ENCODE measurements around the gene FEV. TPM values are rescaled to one million over a fixed set of nuclear protein-coding genes. Genes with fewer than 3 reads are reported as not detected.

Gene FEV
- total RNA-seq, 1 donor from 2014 or later: 0.56 TPM

- no peak overlapping the region for H3K4me3 Mint-ChIP-seq (ENCODE audit: unreplicated experiment)
- H3K27ac Mint-ChIP-seq (ENCODE audit: unreplicated experiment): no peak overlapping the region
- DNase-seq (ENCODE audit: low spot score): no peak
- no peaks in the 10 kb centered on the region for H3K9me3 Mint-ChIP-seq (ENCODE audit: unreplicated experiment)
- TF ChIP-seq, protein P1, sequence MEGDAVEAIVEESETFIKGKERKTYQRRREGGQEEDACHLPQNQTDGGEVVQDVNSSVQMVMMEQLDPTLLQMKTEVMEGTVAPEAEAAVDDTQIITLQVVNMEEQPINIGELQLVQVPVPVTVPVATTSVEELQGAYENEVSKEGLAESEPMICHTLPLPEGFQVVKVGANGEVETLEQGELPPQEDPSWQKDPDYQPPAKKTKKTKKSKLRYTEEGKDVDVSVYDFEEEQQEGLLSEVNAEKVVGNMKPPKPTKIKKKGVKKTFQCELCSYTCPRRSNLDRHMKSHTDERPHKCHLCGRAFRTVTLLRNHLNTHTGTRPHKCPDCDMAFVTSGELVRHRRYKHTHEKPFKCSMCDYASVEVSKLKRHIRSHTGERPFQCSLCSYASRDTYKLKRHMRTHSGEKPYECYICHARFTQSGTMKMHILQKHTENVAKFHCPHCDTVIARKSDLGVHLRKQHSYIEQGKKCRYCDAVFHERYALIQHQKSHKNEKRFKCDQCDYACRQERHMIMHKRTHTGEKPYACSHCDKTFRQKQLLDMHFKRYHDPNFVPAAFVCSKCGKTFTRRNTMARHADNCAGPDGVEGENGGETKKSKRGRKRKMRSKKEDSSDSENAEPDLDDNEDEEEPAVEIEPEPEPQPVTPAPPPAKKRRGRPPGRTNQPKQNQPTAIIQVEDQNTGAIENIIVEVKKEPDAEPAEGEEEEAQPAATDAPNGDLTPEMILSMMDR (IDR thresholded peaks at IDR 0.05; ENCODE audit: unreplicated experiment): no peak
- H3K4me1 Mint-ChIP-seq (ENCODE audit: unreplicated experiment): peaks cover 5% of the 10 kb centered on the region
- peaks cover 39% of the 10 kb centered on the region for H3K27me3 Mint-ChIP-seq (ENCODE audit: unreplicated experiment)
- no peaks in the 10 kb centered on the region for H3K36me3 Mint-ChIP-seq (ENCODE audit: low read depth, unreplicated experiment)
These were observed 14.3 kb upstream of the FEV start for GRCh38 chr2:218999021-218999880.

DNA sequence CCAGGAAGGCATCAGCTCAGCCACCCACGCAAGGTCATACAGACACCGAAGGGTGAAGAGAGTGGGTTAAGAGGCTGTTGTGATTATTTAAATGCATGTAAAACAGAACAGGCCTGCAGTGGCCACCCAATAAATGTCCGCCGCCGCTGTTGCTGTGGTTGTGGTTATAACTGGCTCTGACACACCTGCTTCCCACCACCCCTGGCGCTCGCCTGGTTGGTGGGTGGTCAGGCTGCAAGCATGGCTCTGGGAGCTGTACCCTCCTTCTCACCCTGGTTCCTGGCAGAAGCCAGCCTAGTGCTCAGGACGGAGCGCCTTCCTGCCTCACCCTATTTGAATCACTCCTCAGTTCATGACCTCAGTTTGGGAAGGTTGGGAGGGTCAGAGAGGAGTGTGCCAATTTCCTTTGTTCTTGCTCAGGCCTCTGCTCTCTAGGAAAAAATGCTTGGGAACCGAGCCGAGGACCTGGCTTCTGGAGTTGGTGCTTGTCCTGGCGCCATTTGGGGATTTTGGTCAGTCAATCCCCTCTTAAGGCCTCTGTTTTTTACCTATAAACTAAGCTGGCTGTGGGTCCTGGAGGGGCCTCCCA is 13.5 kb upstream of the FEV start:
- Mint-ChIP-seq H3K4me3 (ENCODE audit: unreplicated experiment) (no peak overlapping the region), H3K27ac (ENCODE audit: unreplicated experiment) (no peak overlapping the region), H3K36me3 (ENCODE audit: low read depth, unreplicated experiment) (no peaks in the 10 kb centered on the region), H3K9me3 (ENCODE audit: unreplicated experiment) (no peaks in the 10 kb centered on the region), H3K27me3 (ENCODE audit: unreplicated experiment) (peaks cover 37% of the 10 kb centered on the region), H3K4me1 (ENCODE audit: unreplicated experiment) (peaks cover 3% of the 10 kb centered on the region)
- TF ChIP-seq, protein P1 (IDR thresholded peaks at IDR 0.05; ENCODE audit: unreplicated experiment): no peak
- DNase-seq (ENCODE audit: low spot score): no peak

GRCh38 chr2:218997731-218998130 is 12.7 kb upstream of the FEV start:
- H3K4me1 Mint-ChIP-seq (ENCODE audit: unreplicated experiment): no peaks in the 10 kb centered on the region
- TF ChIP-seq, protein P1 (IDR thresholded peaks at IDR 0.05; ENCODE audit: unreplicated experiment): no peak
- peaks cover 33% of the 10 kb centered on the region for H3K27me3 Mint-ChIP-seq (ENCODE audit: unreplicated experiment)
- no peak for DNase-seq (ENCODE audit: low spot score)
- H3K4me3 Mint-ChIP-seq (ENCODE audit: unreplicated experiment): no peak overlapping the region
- H3K27ac Mint-ChIP-seq (ENCODE audit: unreplicated experiment): no peak overlapping the region
- no peaks in the 10 kb centered on the region for H3K36me3 Mint-ChIP-seq (ENCODE audit: low read depth, unreplicated experiment)
- H3K9me3 Mint-ChIP-seq (ENCODE audit: unreplicated experiment): no peaks in the 10 kb centered on the region

GRCh38 chr2:218996937-218997336 is 12.0 kb upstream of the FEV start:
- TF ChIP-seq, protein P1 (IDR thresholded peaks at IDR 0.05; ENCODE audit: unreplicated experiment): no peak
- Mint-ChIP-seq H3K27me3 (ENCODE audit: unreplicated experiment) (peaks cover 31% of the 10 kb centered on the region), H3K36me3 (ENCODE audit: low read depth, unreplicated experiment) (no peaks in the 10 kb centered on the region), H3K27ac (ENCODE audit: unreplicated experiment) (no peak overlapping the region), H3K4me1 (ENCODE audit: unreplicated experiment) (no peaks in the 10 kb centered on the region), H3K9me3 (ENCODE audit: unreplicated experiment) (no peaks in the 10 kb centered on the region), H3K4me3 (ENCODE audit: unreplicated experiment) (no peak overlapping the region)
- no peak for DNase-seq (ENCODE audit: low spot score)

Data from endothelial cell (in vitro differentiated cells).